Measurements from ENCODE around the gene NHLH2.

The NHLH2 gene

GRCh38 chr1:115814685-115815398 lies 26.1 kb downstream of the NHLH2 start:
- Histone ChIP-seq H3K4me1 (ENCODE audit: control insufficient read depth, low read depth, low read length) (no peaks in the 10 kb centered on the region), H3K27ac (ENCODE audit: low read length) (no peak overlapping the region), H3K9ac (ENCODE audit: low read length) (no peak overlapping the region), H3K9me3 (ENCODE audit: control insufficient read depth, low read depth, low read length) (no peaks in the 10 kb centered on the region), H3K36me3 (ENCODE audit: control insufficient read depth, low read depth, low read length) (no peaks in the 10 kb centered on the region), H3K27me3 (ENCODE audit: control insufficient read depth, insufficient read depth, low read length) (no peaks in the 10 kb centered on the region), H3K4me3 (ENCODE audit: low read length) (no peak overlapping the region)

- H3K4me1 ChIP-seq (ENCODE audit: control insufficient read depth, low read depth, low read length), result no peaks in the 10 kb centered on the region
- no peaks in the 10 kb centered on the region for H3K9me3 ChIP-seq (ENCODE audit: control insufficient read depth, low read depth, low read length)
- H3K36me3 ChIP-seq (ENCODE audit: control insufficient read depth, low read depth, low read length), result no peaks in the 10 kb centered on the region
- no peak overlapping the region for H3K9ac ChIP-seq (ENCODE audit: low read length)
- no peaks in the 10 kb centered on the region for H3K27me3 ChIP-seq (ENCODE audit: control insufficient read depth, insufficient read depth, low read length)
- no peak overlapping the region for H3K4me3 ChIP-seq (ENCODE audit: low read length)
- no peak overlapping the region for H3K27ac ChIP-seq (ENCODE audit: low read length)
Observed at GRCh38 chr1:115813727-115814126, 27.2 kb downstream of the NHLH2 start.

- Histone ChIP-seq H3K27ac (ENCODE audit: low read length) (no peak overlapping the region), H3K36me3 (ENCODE audit: control insufficient read depth, low read depth, low read length) (no peaks in the 10 kb centered on the region), H3K9ac (ENCODE audit: low read length) (no peak overlapping the region), H3K4me1 (ENCODE audit: control insufficient read depth, low read depth, low read length) (no peaks in the 10 kb centered on the region), H3K9me3 (ENCODE audit: control insufficient read depth, low read depth, low read length) (no peaks in the 10 kb centered on the region), H3K27me3 (ENCODE audit: control insufficient read depth, insufficient read depth, low read length) (no peaks in the 10 kb centered on the region), H3K4me3 (ENCODE audit: low read length) (no peak overlapping the region)
Observed at GRCh38 chr1:115811140-115811828, 29.6 kb downstream of the NHLH2 start.

GRCh38 chr1:115810609-115811008 lies 30.3 kb downstream of the NHLH2 start:
- H3K9me3 ChIP-seq (ENCODE audit: control insufficient read depth, low read depth, low read length), result no peaks in the 10 kb centered on the region
- no peak overlapping the region for H3K9ac ChIP-seq (ENCODE audit: low read length)
- H3K36me3 ChIP-seq (ENCODE audit: control insufficient read depth, low read depth, low read length), result no peaks in the 10 kb centered on the region
- no peak overlapping the region for H3K4me3 ChIP-seq (ENCODE audit: low read length)
- H3K27ac ChIP-seq (ENCODE audit: low read length), result no peak overlapping the region
- no peaks in the 10 kb centered on the region for H3K27me3 ChIP-seq (ENCODE audit: control insufficient read depth, insufficient read depth, low read length)
- H3K4me1 ChIP-seq (ENCODE audit: control insufficient read depth, low read depth, low read length), result no peaks in the 10 kb centered on the region

GRCh38 chr1:115809847-115810246 lies 31.1 kb downstream of the NHLH2 start:
- H3K9ac ChIP-seq (ENCODE audit: low read length), result no peak overlapping the region
- no peaks in the 10 kb centered on the region for H3K4me1 ChIP-seq (ENCODE audit: control insufficient read depth, low read depth, low read length)
- H3K27ac ChIP-seq (ENCODE audit: low read length), result no peak overlapping the region
- H3K4me3 ChIP-seq (ENCODE audit: low read length), result no peak overlapping the region
- H3K9me3 ChIP-seq (ENCODE audit: control insufficient read depth, low read depth, low read length), result no peaks in the 10 kb centered on the region
- H3K27me3 ChIP-seq (ENCODE audit: control insufficient read depth, insufficient read depth, low read length), result no peaks in the 10 kb centered on the region
- H3K36me3 ChIP-seq (ENCODE audit: control insufficient read depth, low read depth, low read length), result no peaks in the 10 kb centered on the region

- Histone ChIP-seq H3K4me3 (ENCODE audit: low read length) (no peak overlapping the region), H3K4me1 (ENCODE audit: control insufficient read depth, low read depth, low read length) (no peaks in the 10 kb centered on the region), H3K9ac (ENCODE audit: low read length) (no peak overlapping the region), H3K9me3 (ENCODE audit: control insufficient read depth, low read depth, low read length) (no peaks in the 10 kb centered on the region), H3K36me3 (ENCODE audit: control insufficient read depth, low read depth, low read length) (no peaks in the 10 kb centered on the region), H3K27me3 (ENCODE audit: control insufficient read depth, insufficient read depth, low read length) (no peaks in the 10 kb centered on the region), H3K27ac (ENCODE audit: low read length) (no peak overlapping the region)
Observed at GRCh38 chr1:115809076-115809475, 31.9 kb downstream of the NHLH2 start.

GRCh38 chr1:115807723-115808122 lies 33.2 kb downstream of the NHLH2 start:
- H3K4me3 ChIP-seq (ENCODE audit: low read length), result no peak overlapping the region
- H3K4me1 ChIP-seq (ENCODE audit: control insufficient read depth, low read depth, low read length), result no peaks in the 10 kb centered on the region
- no peak overlapping the region for H3K9ac ChIP-seq (ENCODE audit: low read length)

GRCh38 chr1:115805597-115805996 lies 35.3 kb downstream of the NHLH2 start:
- Histone ChIP-seq H3K27me3 (ENCODE audit: control insufficient read depth, insufficient read depth, low read length) (no peaks in the 10 kb centered on the region), H3K27ac (ENCODE audit: low read length) (no peak overlapping the region), H3K4me1 (ENCODE audit: control insufficient read depth, low read depth, low read length) (no peaks in the 10 kb centered on the region), H3K9ac (ENCODE audit: low read length) (no peak overlapping the region), H3K4me3 (ENCODE audit: low read length) (no peak overlapping the region), H3K9me3 (ENCODE audit: control insufficient read depth, low read depth, low read length) (no peaks in the 10 kb centered on the region), H3K36me3 (ENCODE audit: control insufficient read depth, low read depth, low read length) (no peaks in the 10 kb centered on the region)

More at GRCh38 chr1:115807723-115808122, 33.2 kb downstream of the NHLH2 start:
- no peaks in the 10 kb centered on the region for H3K9me3 ChIP-seq (ENCODE audit: control insufficient read depth, low read depth, low read length)
- no peaks in the 10 kb centered on the region for H3K27me3 ChIP-seq (ENCODE audit: control insufficient read depth, insufficient read depth, low read length)
- no peaks in the 10 kb centered on the region for H3K36me3 ChIP-seq (ENCODE audit: control insufficient read depth, low read depth, low read length)
- H3K27ac ChIP-seq (ENCODE audit: low read length), result no peak overlapping the region

- Histone ChIP-seq H3K4me1 (ENCODE audit: control insufficient read depth, low read depth, low read length) (peaks cover 2% of the 10 kb centered on the region), H3K9ac (ENCODE audit: low read length) (no peak overlapping the region), H3K27ac (ENCODE audit: low read length) (no peak overlapping the region), H3K27me3 (ENCODE audit: control insufficient read depth, insufficient read depth, low read length) (no peaks in the 10 kb centered on the region), H3K4me3 (ENCODE audit: low read length) (no peak overlapping the region), H3K9me3 (ENCODE audit: control insufficient read depth, low read depth, low read length) (no peaks in the 10 kb centered on the region), H3K36me3 (ENCODE audit: control insufficient read depth, low read depth, low read length) (no peaks in the 10 kb centered on the region)
Observed at GRCh38 chr1:115802416-115802815, 38.5 kb downstream of the NHLH2 start.

GRCh38 chr1:115797486-115797885 lies 43.4 kb downstream of the NHLH2 start:
- H3K9ac ChIP-seq (ENCODE audit: low read length), result no peak overlapping the region
- no peaks in the 10 kb centered on the region for H3K36me3 ChIP-seq (ENCODE audit: control insufficient read depth, low read depth, low read length)
- no peaks in the 10 kb centered on the region for H3K27me3 ChIP-seq (ENCODE audit: control insufficient read depth, insufficient read depth, low read length)
- H3K9me3 ChIP-seq (ENCODE audit: control insufficient read depth, low read depth, low read length), result no peaks in the 10 kb centered on the region
- H3K27ac ChIP-seq (ENCODE audit: low read length), result no peak overlapping the region
- peaks cover 33% of the 10 kb centered on the region for H3K4me1 ChIP-seq (ENCODE audit: control insufficient read depth, low read depth, low read length)
- no peak overlapping the region for H3K4me3 ChIP-seq (ENCODE audit: low read length)

- H3K4me1 ChIP-seq (ENCODE audit: control insufficient read depth, low read depth, low read length), result peaks cover 33% of the 10 kb centered on the region
- H3K9me3 ChIP-seq (ENCODE audit: control insufficient read depth, low read depth, low read length), result no peaks in the 10 kb centered on the region
- H3K27me3 ChIP-seq (ENCODE audit: control insufficient read depth, insufficient read depth, low read length), result no peaks in the 10 kb centered on the region
- H3K9ac ChIP-seq (ENCODE audit: low read length), result no peak overlapping the region
- H3K36me3 ChIP-seq (ENCODE audit: control insufficient read depth, low read depth, low read length), result no peaks in the 10 kb centered on the region
- no peak overlapping the region for H3K27ac ChIP-seq (ENCODE audit: low read length)
- no peak overlapping the region for H3K4me3 ChIP-seq (ENCODE audit: low read length)
Observed at GRCh38 chr1:115796897-115797296, 44.0 kb downstream of the NHLH2 start.

- Histone ChIP-seq H3K4me3 (ENCODE audit: low read length) (no peak overlapping the region), H3K4me1 (ENCODE audit: control insufficient read depth, low read depth, low read length) (peaks cover 33% of the 10 kb centered on the region), H3K27me3 (ENCODE audit: control insufficient read depth, insufficient read depth, low read length) (no peaks in the 10 kb centered on the region), H3K9ac (ENCODE audit: low read length) (no peak overlapping the region), H3K36me3 (ENCODE audit: control insufficient read depth, low read depth, low read length) (no peaks in the 10 kb centered on the region), H3K27ac (ENCODE audit: low read length) (no peak overlapping the region), H3K9me3 (ENCODE audit: control insufficient read depth, low read depth, low read length) (no peaks in the 10 kb centered on the region)
Observed at GRCh38 chr1:115796036-115796435, 44.9 kb downstream of the NHLH2 start.

Data from iPS-18a (cell line).